HG03097 (cell line): ENCODE data around the gene LSM2.
"Not testable (repeated sequence)": the region's sequence is repeated elsewhere in the genome, so short reads cannot be mapped to it uniquely, and the experiment has no call there.

ENCODE experiments used
- ATAC-seq: cut with Tn5 transposase; IDR thresholded peaks from one replicate; pipeline ENCODE4 v1.9.1; 2021; ENCODE audit not compliant: unreplicated experiment, low FRiP score

Gene LSM2

DNA sequence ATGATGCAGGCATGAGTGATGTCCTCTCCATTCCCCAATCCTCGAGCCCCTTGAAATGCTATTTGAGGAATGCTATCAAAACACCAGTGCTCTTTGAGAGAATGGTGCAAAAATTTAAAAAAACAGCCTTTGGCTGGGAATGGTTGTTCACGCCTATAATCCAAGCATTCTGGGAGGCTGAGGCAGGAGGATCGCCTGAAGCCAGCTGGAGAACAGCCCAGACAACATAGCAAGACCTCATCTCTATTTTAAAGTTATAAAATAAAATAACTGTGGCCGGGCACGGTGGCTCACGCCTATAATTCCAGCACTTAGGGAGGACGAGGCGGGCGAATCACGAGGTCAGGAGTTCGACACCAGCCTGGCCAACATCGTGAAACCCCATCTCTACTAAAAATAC is 7.0 kb downstream of the LSM2 start:
- ATAC-seq, result no peak

DNA sequence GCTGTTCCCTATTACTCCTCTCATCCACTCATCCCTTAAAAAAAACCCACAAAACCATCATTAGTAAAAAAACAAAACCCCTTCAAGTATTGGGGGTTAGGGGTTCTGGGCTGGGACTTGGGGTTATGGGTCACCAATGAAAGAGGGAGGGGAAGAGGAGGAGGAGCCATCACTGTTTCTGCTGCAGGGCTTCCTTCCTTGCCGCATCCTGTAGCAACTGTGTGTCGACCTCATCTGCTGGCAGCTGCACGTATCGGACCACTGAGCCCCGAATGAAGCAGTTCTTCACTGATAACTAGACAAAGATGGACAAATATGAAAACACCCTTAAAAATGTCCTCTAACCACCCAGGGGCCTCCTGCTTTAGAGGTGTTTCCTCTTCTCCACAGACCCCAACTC is 9.2 kb downstream of the LSM2 start:
- ATAC-seq, result no peak

- ATAC-seq, result no peak
Observed at GRCh38 chr6:31796993-31797385, 9.8 kb downstream of the LSM2 start.

- peak; percentile 61 for ATAC-seq
Observed at GRCh38 chr6:31795616-31796298, 11.0 kb downstream of the LSM2 start, which contains the start of gene VARS1. Gene VARS1 (minus strand): TSS chr6:31795752. CDS start chr6:31795217, 535 bp downstream.

GRCh38 chr6:31794866-31795615 is 11.7 kb downstream of the LSM2 start:
- peak; percentile 13 for ATAC-seq

- ATAC-seq, result no peak
Observed at GRCh38 chr6:31794294-31794865, 12.4 kb downstream of the LSM2 start.

- ATAC-seq, result not testable (repeated sequence)
Observed at GRCh38 chr6:31793927-31794245, 12.9 kb downstream of the LSM2 start.

- ATAC-seq, result no peak
Observed at GRCh38 chr6:31792761-31793171, 14.0 kb downstream of the LSM2 start.

GRCh38 chr6:31792090-31792374 is 14.7 kb downstream of the LSM2 start:
- no peak for ATAC-seq

DNA sequence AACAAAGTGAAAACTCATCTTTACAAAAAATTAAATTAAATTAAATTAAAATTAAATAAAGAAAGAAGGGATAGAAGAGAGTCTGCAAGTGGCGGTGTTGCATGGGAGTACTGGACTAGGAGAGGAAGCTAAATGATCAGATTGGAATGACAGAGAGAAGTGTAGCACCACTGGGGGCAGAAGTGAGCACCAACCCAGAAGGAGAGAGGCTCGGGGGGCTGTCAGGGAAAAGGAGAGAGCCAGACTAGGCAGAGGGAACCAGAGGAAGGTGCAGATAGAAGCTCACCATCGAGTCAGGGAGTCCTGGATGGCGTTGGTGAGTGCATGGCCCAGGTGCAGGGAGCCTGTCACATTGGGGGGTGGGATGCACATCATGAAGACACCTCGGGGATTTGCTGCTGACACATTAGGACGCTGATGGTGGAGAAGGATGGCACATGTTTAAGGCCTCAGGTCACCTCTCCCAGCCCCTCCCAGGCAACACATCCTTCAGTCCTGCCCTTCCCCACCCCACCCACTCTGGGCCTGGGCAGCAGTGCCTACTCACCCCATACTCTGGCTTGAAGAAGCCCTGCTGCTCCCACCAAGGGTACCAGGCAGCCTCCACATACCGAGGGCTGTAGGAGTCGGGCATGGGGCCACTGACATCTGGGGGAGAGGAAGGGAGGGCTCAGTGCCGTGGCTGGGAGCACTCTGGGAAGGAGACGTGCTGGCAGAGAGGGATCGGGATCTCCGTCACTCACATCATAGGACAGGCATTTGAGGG is 15.3 kb downstream of the LSM2 start:
- no peak for ATAC-seq

- ATAC-seq, result no peak
Observed at GRCh38 chr6:31785475-31785874, 21.3 kb downstream of the LSM2 start.

GRCh38 chr6:31784098-31784925 is 22.5 kb downstream of the LSM2 start:
- no peak for ATAC-seq

GRCh38 chr6:31782126-31782855 is 24.5 kb downstream of the LSM2 start:
- no peak for ATAC-seq

DNA sequence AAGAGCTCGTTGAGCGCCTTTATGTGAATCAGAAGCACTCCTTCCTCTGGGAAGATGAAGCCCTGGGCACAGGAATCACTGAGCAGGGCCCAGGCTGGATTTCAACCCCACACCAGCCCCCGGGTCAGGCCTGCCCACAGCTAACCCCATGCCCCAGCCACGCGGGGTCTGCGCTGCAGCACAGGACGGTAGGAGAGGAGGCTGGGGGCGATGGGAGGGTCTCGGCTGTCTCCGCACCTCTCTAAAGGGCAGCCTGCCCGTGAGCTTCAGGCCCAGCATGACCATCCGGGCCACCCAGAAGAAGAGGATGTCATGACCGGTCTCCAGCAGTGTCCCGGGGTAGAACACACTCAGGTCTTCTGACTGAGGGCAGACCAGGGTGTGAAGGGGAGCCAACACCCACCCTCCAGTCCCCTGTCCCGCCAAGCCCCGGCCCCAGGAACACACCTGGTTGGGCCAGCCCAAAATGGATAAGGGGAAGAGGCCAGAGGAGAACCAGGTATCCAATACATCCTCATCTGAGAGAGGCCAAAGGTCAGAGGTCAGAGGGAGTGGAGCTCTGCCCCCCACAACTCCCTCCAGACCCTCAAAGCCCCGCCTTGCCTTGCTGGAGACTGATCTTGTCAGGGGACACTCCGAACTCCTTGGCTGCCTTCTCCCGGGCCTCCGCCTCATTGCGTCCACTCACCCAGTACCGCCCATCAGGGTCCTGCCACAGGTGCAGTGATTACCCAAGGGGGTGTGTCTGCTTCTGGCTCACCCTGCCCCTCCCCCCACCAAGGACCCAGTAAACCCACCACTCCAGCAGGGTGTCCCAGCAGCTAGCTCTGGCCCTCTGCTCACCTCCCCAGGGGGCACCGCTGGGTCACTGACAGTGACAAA is 25.3 kb downstream of the LSM2 start:
- ATAC-seq, result no peak

- no peak for ATAC-seq
Observed at GRCh38 chr6:31780507-31781243, 26.1 kb downstream of the LSM2 start.

GRCh38 chr6:31779908-31780307 is 26.9 kb downstream of the LSM2 start:
- ATAC-seq, result no peak

GRCh38 chr6:31778999-31779885 is 27.5 kb downstream of the LSM2 start:
- ATAC-seq, result no peak
